Thoracic aorta (tissue), 2 donors: ENCODE results near the gene HIVEP2. TPM values are rescaled to one million over a fixed set of nuclear protein-coding genes. Genes with fewer than 3 reads are reported as not detected.
A peak's percentile ranks its signal among the peaks of the same experiment; 100 is the strongest.

ENCODE experiments used
- ATAC-seq: fragments of 150-250 bp; one replicate; pipeline ENCODE4 v1.8.0; 2017; ENCODE audit warnings: low read depth; ENCODE audit not compliant: insufficient number of reproducible peaks, low FRiP score
- DNase-seq: peaks from one replicate; pipeline ENCODE4 v3.0.0-alpha.2; 2020; ENCODE audit warnings: low spot score
- H3K27ac ChIP-seq, 2 donors: fragments of 200-600 bp; sonication (generic); 1 replicate in 1 of 2; 2 replicates in 1 of 2; pipeline ENCODE4 v1.5.1; 2016; ENCODE audit warnings: mild to moderate bottlenecking in 2 of 2, moderate library complexity in 2 of 2
- H3K27me3 ChIP-seq: fragments of 200-600 bp; sonication (generic); replicated peaks from 2 replicates; pipeline ENCODE4 v1.6.0; 2016; ENCODE audit warnings: mild to moderate bottlenecking; ENCODE audit not compliant: insufficient read depth
- H3K36me3 ChIP-seq: fragments of 200-600 bp; sonication (generic); one replicate; pipeline ENCODE4 v1.5.1; 2016
- H3K4me1 ChIP-seq, 2 donors: fragments of 200-600 bp; sonication (generic); 1 replicate in 1 of 2; 2 replicates in 1 of 2; pipeline versions ENCODE4 v1.5.1 to v1.6.0; 2016; ENCODE audit warnings: low read depth in 2 of 2, mild to moderate bottlenecking in 1 of 2; ENCODE audit not compliant: control insufficient read depth in 1 of 2
- H3K4me3 ChIP-seq: fragments of 200-600 bp; sonication (generic); 2 replicates; pipeline ENCODE4 v1.5.1; 2016; ENCODE audit warnings: mild to moderate bottlenecking
- H3K9me3 ChIP-seq: fragments of 200-600 bp; sonication (generic); 2 replicates; pipeline ENCODE4 v1.5.1; 2016
- total RNA-seq, 2 donors: library from RNA; depleted of rRNA; stranded (reverse); fragments of >200 nt; gene quantifications; one replicate each; pipeline versions ENCODE4 v1.1.0 to v1.2.3, GENCODE V29; 2016
- TF ChIP-seq, protein P1 (sequence below): fragments of 200-600 bp; sonication (generic); IDR thresholded peaks from one replicate; pipeline ENCODE4 v1.5.1; 2019; ENCODE audit warnings: antibody characterized with exemption

Gene HIVEP2
- total RNA-seq, 2 donors from 2014 or later, result 32.9 to 51.7 TPM

GRCh38 chr6:142850679-142851423 is 94.1 kb downstream of the HIVEP2 start:
- Histone ChIP-seq H3K27ac (peak overlapping the region in 1 of 2 donors; percentile 47), H3K9me3 (no peaks in the 10 kb centered on the region), H3K27me3 (no peaks in the 10 kb centered on the region), H3K4me1 (peaks cover 27 to 66% of the 10 kb centered on the region in 2 donors), H3K4me3 (no peak overlapping the region), H3K36me3 (no peaks in the 10 kb centered on the region)
- DNase-seq (no peak), ATAC-seq (no peak)
- TF ChIP-seq, protein P1, sequence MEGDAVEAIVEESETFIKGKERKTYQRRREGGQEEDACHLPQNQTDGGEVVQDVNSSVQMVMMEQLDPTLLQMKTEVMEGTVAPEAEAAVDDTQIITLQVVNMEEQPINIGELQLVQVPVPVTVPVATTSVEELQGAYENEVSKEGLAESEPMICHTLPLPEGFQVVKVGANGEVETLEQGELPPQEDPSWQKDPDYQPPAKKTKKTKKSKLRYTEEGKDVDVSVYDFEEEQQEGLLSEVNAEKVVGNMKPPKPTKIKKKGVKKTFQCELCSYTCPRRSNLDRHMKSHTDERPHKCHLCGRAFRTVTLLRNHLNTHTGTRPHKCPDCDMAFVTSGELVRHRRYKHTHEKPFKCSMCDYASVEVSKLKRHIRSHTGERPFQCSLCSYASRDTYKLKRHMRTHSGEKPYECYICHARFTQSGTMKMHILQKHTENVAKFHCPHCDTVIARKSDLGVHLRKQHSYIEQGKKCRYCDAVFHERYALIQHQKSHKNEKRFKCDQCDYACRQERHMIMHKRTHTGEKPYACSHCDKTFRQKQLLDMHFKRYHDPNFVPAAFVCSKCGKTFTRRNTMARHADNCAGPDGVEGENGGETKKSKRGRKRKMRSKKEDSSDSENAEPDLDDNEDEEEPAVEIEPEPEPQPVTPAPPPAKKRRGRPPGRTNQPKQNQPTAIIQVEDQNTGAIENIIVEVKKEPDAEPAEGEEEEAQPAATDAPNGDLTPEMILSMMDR, result no peak

DNA sequence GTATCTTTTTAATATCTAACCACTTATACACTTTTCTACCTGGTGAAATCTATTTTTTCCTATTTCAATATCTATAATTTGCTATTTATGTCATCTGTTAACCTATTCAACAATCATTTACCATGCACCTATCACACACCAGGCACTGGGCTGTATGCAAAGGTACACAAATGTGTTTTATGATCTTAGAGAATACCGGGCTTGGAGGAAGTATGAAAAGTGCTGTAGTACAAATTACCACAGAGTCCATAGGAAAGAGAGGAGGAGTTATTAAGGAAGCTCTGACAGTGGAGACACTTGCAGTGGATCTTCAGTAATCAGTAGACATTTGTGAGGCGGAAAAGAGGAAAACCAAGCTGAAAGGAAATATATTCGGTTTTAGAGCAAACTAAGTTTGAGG is 96.0 kb downstream of the HIVEP2 start:
- Histone ChIP-seq H3K4me1 (peaks cover 33 to 82% of the 10 kb centered on the region in 2 donors), H3K27me3 (no peaks in the 10 kb centered on the region), H3K27ac (no peak overlapping the region), H3K4me3 (no peak overlapping the region), H3K36me3 (no peaks in the 10 kb centered on the region), H3K9me3 (no peaks in the 10 kb centered on the region)
- DNase-seq (no peak), ATAC-seq (no peak)
- TF ChIP-seq, protein P1, result no peak

GRCh38 chr6:142848156-142848555 is 96.8 kb downstream of the HIVEP2 start:
- ATAC-seq (no peak), DNase-seq (no peak)
- no peaks in the 10 kb centered on the region for H3K36me3 ChIP-seq
- H3K4me1 ChIP-seq, result peaks cover 37 to 80% of the 10 kb centered on the region in 2 donors
- H3K9me3 ChIP-seq, result no peaks in the 10 kb centered on the region
- H3K27ac ChIP-seq, result peak overlapping the region in 1 of 2 donors; percentile 70
- H3K27me3 ChIP-seq, result no peaks in the 10 kb centered on the region
- TF ChIP-seq, protein P1, result no peak
- H3K4me3 ChIP-seq, result no peak overlapping the region

- H3K4me1 ChIP-seq, result peaks cover 42 to 83% of the 10 kb centered on the region in 2 donors
- H3K36me3 ChIP-seq, result no peaks in the 10 kb centered on the region
These were observed 98.1 kb downstream of the HIVEP2 start for GRCh38 chr6:142846883-142847287.

GRCh38 chr6:142846459-142846831 is 98.5 kb downstream of the HIVEP2 start:
- Histone ChIP-seq H3K4me3 (peak overlapping the region; percentile 67), H3K27me3 (no peaks in the 10 kb centered on the region), H3K27ac (peak overlapping the region; percentile 59 to 70), H3K4me1 (peaks cover 41 to 83% of the 10 kb centered on the region in 2 donors), H3K9me3 (no peaks in the 10 kb centered on the region), H3K36me3 (no peaks in the 10 kb centered on the region)
- ATAC-seq, result no peak
- no peak for DNase-seq
- TF ChIP-seq, protein P1, result no peak

More at GRCh38 chr6:142846883-142847287, 98.1 kb downstream of the HIVEP2 start:
- Histone ChIP-seq H3K27ac (peak overlapping the region; percentile 59 to 70), H3K9me3 (no peaks in the 10 kb centered on the region), H3K4me3 (peak overlapping the region; percentile 67), H3K27me3 (no peaks in the 10 kb centered on the region)
- ATAC-seq (peak; percentile 85), DNase-seq (peak; percentile 41)
- TF ChIP-seq, protein P1, result no peak
